HG03571 (cell line): Measurements from ENCODE around the gene GULP1.
"Not testable (repeated sequence)": the region's sequence is repeated elsewhere in the genome, so short reads cannot be mapped to it uniquely, and the experiment has no call there.

Source experiments
- ATAC-seq: cut with Tn5 transposase; IDR thresholded peaks from one replicate; pipeline ENCODE4 v1.9.1; 2021; ENCODE audit not compliant: unreplicated experiment

Gene GULP1

DNA sequence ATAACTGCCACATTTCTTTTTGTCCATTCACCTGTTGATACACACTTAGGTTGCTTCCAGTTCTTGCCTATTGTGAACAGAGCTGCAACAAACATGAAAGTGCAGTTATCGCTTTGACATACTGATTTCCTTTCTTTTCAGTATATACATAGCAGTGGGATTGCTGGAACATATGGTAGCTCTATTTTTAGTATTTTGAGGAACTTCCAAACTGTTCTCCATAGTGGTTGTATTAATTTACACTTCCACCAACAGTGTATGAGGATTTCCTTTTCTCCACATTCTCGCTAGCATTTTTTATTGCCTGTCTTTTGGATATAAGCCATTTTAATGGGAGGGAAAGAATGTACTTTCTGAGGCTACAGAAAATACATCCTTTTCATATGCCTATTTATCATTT, 167.4 kb downstream of the GULP1 start:
- no peak for ATAC-seq

- ATAC-seq, result not testable (repeated sequence)
These were observed 174.4 kb downstream of the GULP1 start for GRCh38 chr2:188466078-188466477.

DNA sequence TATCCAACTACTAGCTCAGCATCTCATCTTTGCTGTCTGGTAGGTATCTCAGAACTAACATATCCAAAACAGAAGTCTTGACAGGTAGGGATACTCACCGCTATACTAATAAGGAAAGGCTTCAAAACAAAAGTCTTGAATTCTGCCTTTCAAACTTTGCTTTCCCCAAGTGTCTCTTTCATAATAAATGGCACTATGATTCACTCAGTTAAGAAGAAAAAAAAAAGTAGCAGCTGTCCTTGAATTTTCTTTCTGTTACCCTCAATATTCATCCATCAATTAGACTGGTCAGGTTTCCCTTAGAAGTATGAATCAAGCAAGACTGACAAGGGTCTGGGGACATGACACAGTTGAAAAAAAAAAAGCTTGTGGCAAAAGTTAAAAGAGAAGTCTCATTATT, 175.1 kb downstream of the GULP1 start:
- ATAC-seq, result no peak

DNA sequence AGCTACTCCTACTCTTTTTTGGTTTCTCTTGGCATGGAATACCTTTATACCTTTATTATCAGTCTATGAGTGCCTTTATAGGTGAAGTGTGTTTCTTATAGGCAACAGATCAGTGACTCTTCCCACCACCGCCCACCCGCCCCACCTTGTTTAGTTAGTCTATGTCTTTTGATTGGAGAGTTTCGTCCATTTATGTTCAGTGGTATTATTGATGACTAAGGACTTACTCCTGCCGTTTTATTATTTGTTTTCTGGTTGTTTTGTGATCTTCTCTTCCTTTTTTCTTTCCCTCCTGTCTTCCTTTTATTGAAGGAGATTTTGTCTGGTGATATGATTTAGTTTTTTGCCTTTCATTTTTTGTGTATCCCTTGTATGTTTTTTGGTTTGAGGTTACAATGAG, 179.5 kb downstream of the GULP1 start:
- no peak for ATAC-seq

- no peak for ATAC-seq
These were observed 181.6 kb downstream of the GULP1 start for GRCh38 chr2:188473306-188473705.

- no peak for ATAC-seq
These were observed 182.6 kb downstream of the GULP1 start for GRCh38 chr2:188474316-188474715.

DNA sequence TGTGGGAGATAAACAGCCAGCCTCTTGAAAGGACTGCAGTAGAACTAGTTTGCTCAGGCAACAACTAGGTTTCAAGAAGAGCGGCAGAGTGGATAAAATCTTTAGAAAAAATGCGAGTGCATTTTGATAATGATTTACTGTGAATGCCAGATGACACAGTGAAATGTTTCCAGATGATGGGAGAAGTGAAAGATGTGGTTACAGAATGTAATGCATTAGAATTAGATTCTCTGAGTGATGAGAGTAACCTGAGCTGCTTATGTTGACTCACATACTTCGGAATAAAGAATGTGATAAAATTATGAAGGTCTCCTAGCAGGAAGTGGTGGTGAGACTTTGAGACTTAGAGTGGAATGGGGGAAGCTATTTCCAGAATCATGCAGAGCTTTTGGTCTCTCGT, 184.3 kb downstream of the GULP1 start:
- ATAC-seq, result no peak

DNA sequence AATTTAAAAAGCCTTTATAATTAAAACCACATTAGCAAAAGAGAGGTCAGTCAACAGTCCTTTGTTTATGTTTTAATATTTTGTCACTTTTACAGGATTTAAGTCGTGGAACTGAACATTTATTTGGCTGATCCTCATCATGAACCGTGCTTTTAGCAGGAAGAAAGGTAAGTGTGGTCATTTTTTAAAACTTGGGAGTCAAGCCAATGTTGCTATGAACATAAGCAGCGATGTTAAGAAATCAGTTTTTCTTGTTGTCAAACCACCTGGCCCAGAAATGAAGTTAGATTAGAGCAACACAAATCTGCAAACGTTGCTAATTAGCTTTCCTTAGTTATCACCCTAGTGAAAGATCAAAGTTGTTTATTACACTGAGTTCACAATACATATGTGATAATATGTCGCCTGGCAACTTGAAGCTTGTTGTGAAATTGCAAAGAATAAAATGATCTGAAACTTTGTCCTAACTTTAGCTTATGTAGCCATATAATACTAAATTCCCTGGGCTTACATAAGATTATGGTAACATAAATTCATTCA, 186.0 kb downstream of the GULP1 start:
- ATAC-seq, result no peak

DNA sequence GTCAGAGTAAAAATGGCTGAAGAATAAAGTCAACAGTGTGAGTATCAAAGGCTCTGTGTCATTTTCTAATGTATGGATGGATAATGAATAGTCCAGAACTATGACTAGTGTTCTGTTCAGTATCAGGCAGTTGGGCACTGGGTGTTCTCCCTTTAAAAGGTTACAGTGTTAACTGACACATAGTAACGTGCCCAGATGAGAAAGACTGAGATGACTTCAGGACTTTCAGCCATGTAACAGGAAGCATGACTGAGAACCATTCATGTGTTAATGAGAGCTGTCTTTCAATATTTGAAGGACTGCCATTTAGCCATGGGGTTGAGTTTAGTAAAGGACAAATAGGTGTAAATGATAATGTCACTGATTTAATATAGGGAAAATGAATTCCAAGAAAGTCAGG, 187.1 kb downstream of the GULP1 start:
- ATAC-seq, result peak; percentile 98

DNA sequence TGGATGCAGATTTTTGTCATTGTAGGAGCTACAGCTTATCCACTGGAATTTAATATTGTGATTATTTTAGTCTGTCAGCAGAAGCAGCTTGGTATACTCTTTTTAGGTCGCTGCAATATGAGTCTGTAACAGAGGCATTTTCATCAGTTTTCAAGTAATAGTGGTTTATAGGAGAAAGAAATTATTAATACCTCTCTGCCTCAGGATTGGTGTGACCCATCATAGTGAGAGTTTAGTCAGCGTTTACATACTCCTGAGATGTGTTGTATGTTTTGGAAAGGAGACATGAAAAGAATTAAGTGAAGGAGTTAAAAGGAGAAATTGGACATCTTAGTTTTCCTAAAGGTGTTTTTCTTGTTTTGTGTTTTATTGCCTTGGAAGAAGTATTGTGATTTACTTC, 189.8 kb downstream of the GULP1 start:
- ATAC-seq, result no peak

DNA sequence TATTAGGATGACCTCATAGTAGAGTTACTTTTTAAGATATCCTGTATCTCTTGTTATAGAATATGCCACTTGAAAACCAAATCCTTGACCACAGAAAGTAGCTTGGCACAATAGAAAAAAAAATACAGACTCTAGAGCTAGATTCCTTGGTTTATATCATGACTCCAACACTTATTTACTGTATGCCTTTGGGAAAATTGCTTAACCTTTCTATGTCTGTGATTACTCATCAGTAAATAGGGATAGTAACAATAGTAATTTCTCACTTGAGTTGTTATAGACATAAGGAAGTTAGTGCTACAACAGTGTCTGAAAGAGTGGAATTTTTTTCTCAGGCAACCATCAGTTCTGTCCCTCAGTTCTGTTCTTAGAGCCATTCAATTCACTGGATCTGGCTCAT, 193.8 kb downstream of the GULP1 start:
- no peak for ATAC-seq

DNA sequence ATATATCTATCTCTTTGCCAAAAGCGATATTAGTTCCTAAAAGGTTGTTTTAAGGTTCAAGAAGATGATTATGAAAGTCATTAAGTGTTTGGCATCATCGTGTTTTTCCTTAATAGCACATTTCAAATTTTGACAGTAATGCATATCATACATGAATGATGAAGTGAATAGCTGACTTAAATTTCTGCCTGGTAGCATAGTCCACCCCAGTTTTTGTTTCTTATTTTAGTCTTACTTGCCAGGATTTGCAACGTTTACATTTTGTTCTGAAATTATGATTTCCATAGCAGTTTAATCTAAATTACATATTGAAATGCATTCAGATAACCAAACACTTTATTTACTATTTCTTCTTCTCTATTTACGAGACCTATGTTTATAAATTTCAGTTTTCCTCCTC, 201.1 kb downstream of the GULP1 start:
- ATAC-seq, result no peak

- ATAC-seq, result no peak
These were observed 203.2 kb downstream of the GULP1 start for GRCh38 chr2:188494906-188495305.

GRCh38 chr2:188495969-188496431, 204.3 kb downstream of the GULP1 start:
- ATAC-seq, result no peak

DNA sequence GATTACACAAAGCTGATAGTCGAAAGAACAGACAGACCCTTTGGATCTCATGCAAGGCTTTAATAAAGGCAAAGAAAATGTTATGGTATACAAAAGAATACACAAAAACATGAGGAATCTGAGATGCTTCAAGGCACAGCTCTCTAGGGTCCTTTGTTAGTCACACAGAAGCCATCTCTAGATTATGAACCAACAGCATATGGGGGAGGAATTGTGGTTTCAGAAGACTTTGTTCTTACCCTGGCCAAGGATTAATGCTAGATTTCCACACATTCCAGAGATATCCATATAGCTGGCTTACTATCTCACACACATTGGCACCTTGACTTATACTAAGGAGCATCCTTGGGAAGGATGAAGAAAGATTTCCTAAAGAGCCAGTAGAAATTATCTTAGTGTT, 206.1 kb downstream of the GULP1 start:
- ATAC-seq, result no peak

DNA sequence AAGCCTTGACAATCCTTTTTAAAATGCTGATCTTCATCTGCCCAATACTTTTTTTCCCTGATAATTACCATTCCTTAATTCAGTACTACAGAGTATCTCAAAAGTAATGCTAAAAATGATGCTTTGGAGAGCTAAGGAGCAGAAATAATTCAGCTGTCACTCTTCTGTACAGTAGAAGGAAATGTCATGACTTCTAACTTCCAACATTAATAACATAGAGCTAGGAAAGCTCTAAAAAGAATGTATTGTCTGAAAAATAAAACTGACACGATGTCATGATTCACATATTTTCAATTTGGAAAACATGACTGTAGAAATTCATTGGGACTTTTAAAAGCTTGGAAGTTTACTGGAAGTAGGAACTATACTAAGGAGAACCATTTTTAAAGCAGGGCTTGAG, 212.3 kb downstream of the GULP1 start:
- ATAC-seq, result no peak

DNA sequence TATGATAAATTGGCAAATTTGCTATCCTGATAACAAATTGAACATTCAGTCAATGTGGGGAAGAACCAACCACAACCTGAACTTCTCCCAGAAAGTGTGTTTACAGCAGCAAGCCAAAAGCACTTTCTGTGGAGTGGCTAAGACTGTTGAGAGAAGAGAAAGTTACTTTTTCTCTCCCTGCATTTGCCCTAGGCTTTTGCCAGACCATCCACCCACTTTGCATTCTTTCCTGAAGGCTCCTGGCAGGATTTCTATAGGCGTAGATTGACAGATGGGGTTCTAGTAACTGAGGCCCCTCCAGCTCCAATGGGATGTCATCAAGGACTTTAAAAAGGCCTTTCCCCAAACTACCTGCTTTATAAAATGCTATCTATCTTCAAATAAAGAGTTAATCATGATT, 215.2 kb downstream of the GULP1 start:
- no peak for ATAC-seq

DNA sequence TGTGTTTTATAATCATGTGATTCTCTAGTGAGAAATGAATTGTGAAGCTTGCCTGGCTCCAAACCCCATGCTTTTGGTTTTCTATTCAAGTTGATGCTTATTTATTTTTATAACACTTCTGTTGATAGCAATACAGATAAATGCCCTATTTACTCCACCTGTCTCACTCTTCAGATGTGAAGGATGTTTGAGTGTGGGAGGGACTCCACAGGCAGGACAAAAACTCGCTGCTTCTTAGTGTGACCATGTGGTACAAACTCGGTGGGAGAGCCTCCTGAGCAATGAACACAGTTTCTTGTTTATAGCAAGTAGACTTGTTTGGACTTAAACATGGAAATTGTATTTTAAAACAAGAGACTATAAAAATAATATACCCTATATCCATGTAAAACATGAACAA, 219.7 kb downstream of the GULP1 start:
- ATAC-seq, result no peak

DNA sequence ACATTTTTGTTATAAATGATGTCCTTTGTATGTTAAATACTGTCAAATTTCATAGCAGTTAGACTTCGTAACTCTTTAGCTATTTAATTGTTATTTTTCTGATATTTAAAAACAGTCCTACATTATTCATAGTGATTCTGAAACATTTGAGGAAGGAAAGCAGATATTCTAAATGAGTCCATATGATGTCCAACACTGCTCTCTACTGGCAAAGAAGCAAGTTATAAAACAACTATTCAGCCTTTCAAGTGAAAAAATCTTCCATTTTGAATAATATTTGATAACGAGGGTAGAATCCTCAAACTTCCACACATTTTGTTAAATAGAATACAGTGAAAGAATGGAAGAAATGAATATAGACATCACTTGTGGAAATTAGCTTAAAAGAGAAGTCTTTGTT, 220.8 kb downstream of the GULP1 start:
- no peak for ATAC-seq

- ATAC-seq, result no peak
These were observed 224.2 kb downstream of the GULP1 start for GRCh38 chr2:188515918-188516317.

DNA sequence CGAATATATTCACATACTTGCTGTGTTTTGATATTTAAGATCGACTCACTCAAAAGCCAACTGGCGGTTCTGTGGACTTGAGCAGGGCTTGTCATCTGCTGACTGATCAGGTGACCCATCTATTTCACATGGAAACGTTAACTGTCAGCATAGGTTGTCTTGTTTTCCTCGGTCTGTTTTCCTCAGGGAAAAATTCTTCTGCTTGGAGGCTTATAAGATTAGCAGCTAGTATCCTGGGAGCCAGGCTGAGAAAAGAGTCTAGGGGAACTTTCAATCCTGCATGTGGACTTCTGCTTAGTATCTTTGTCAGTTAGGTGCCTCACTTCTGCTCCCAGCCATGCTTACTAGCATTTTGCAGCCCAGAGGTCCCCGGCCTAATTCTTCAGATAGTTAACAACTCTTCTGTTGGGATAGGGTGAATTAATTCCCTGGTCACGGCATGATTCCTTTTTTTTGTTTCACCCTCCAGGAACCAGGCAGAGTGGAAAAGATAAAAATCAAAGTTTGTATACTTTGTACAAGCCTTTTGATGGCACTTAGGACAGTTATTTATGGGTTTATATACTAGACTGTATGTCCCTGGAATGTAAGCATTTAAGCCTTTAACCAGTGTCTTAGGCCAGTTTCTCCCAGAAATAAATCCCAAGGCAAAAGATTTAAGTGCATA, 226.0 kb downstream of the GULP1 start:
- ATAC-seq, result no peak

DNA sequence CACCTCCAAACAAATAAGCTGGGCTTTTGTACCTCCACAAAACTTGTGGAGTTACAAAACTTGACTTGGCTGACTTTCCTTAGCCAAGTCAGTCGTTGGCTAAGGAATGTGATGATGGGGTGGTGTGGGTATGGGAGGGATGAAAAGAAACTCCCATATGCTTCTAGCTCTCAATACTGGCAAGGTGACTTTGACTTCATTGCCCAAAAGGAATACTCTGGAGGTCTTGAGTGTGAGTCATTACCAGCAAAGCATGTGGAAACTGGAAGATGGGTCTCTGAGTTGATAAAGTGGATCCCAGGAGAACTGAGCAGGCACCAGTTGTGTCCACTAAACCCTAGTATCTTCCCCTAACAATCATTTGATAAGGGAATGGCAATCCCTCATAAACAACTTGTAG, 226.7 kb downstream of the GULP1 start:
- ATAC-seq, result no peak

- no peak for ATAC-seq
These were observed 227.5 kb downstream of the GULP1 start for GRCh38 chr2:188519136-188519535.
